HepG2 (cell line): ENCODE data around the gene TEX19. TPM values are rescaled to one million over a fixed set of nuclear protein-coding genes. Genes with fewer than 3 reads are reported as not detected.

ENCODE experiments used
- FOXK2 ChIP-seq: fragments of 450-650 bp; IDR thresholded peaks from 2 replicates; pipeline ENCODE4 v1.6.1; 2016
- GTF2F1 ChIP-seq: fragments of 150-350 bp; IDR thresholded peaks from 2 replicates; pipeline ENCODE4 v1.6.1; 2014; ENCODE audit warnings: low read length
- IKZF4 ChIP-seq: sonication (generic); formaldehyde crosslinking; IDR thresholded peaks from 2 replicates; pipeline ENCODE4 v1.5.1; 2020; ENCODE audit warnings: borderline replicate concordance, mild to moderate bottlenecking, low read depth, missing genetic modification reagents; ENCODE audit errors: not compliant biosample characterization
- KDM6A ChIP-seq: IDR thresholded peaks from 2 replicates; pipeline ENCODE4 v1.6.1; 2016; ENCODE audit warnings: low read depth
- MAFF ChIP-seq: IDR thresholded peaks from 2 replicates; pipeline ENCODE4 v1.6.1; 2011; ENCODE audit warnings: low read depth, low read length, improper control_type of control experiment
- MEF2D ChIP-seq: sonication (generic); formaldehyde crosslinking; IDR thresholded peaks from 2 replicates; pipeline ENCODE4 v1.5.1; 2020; ENCODE audit warnings: mild to moderate bottlenecking, missing genetic modification reagents
- MIER2 ChIP-seq: IDR thresholded peaks from 2 replicates; pipeline ENCODE4 v1.6.1; 2016; ENCODE audit warnings: missing biosample characterization, missing genetic modification reagents
- POLR2AphosphoS5 ChIP-seq: IDR thresholded peaks from 2 replicates; pipeline ENCODE4 v1.6.1; 2012; ENCODE audit warnings: low read depth, low read length
- RCOR2 ChIP-seq: IDR thresholded peaks from 2 replicates; pipeline ENCODE4 v1.6.1; 2016; ENCODE audit warnings: missing biosample characterization, missing genetic modification reagents
- SSRP1 ChIP-seq: IDR thresholded peaks from 2 replicates; pipeline ENCODE4 v1.6.1; 2016; ENCODE audit warnings: control low read depth
- TOPORS ChIP-seq: sonication (generic); formaldehyde crosslinking; IDR thresholded peaks from 2 replicates; pipeline ENCODE4 v1.8.0; 2023; ENCODE audit warnings: mild to moderate bottlenecking, missing genetic modification reagents
- ZC3H4 ChIP-seq: sonication (generic); formaldehyde crosslinking; IDR thresholded peaks from 2 replicates; pipeline ENCODE4 v1.4.0; 2020; ENCODE audit warnings: missing genetic modification reagents, borderline replicate concordance
- ZFP37 ChIP-seq: sonication (generic); formaldehyde crosslinking; IDR thresholded peaks from 2 replicates; pipeline ENCODE4 v1.4.0; 2020; ENCODE audit warnings: missing genetic modification reagents, borderline replicate concordance
- ZNF484 ChIP-seq: sonication (generic); formaldehyde crosslinking; IDR thresholded peaks from 2 replicates; pipeline ENCODE4 v1.5.1; 2020; ENCODE audit warnings: mild to moderate bottlenecking, low read depth, missing genetic modification reagents, borderline replicate concordance
- polyA plus RNA-seq, 8 experiments: library from polyadenylated mRNA; depleted of rRNA in 3 of 8; stranded (reverse) in 7 of 8; unstranded in 1 of 8; fragments of >200 nt; fragmentation: Illumina TruSeq in 4 of 8; extraction: Trizol in 4 of 8; gene quantifications; 2 replicates each; pipeline versions ENCODE4 v1.2.1 to v1.2.3, GENCODE V29; 2011 to 2016; ENCODE audit warnings: low read depth in 4 of 8, missing spikeins in 1 of 8, mixed read lengths in 1 of 8; ENCODE audit not compliant: insufficient read depth in 1 of 8
- total RNA-seq, 5 experiments: library from RNA; depleted of rRNA; stranded (reverse); fragments of >200 nt; fragmentation: Illumina TruSeq; extraction: Trizol; gene quantifications; 2 replicates each; pipeline ENCODE4 v1.2.3, GENCODE V29; 2016; ENCODE audit warnings: low read depth in 1 of 5
- TF ChIP-seq, protein P1 (sequence below): sonication (generic); formaldehyde crosslinking; IDR thresholded peaks from 2 replicates; pipeline ENCODE4 v1.4.0; 2020; ENCODE audit warnings: mild to moderate bottlenecking, missing genetic modification reagents
- TF ChIP-seq, protein P2 (sequence below): IDR thresholded peaks from 2 replicates; pipeline ENCODE4 v1.6.1; 2016; ENCODE audit warnings: low read depth, missing genetic modification reagents, missing compliant biosample characterization
- TF ChIP-seq, protein P3 (sequence below): IDR thresholded peaks from 2 replicates; pipeline ENCODE4 v1.6.1; 2012; ENCODE audit warnings: inconsistent platforms
- TF ChIP-seq, protein P4 (sequence below): IDR thresholded peaks from 2 replicates; pipeline ENCODE4 v1.4.0; 2020; ENCODE audit warnings: mild to moderate bottlenecking, missing genetic modification reagents

TEX19 gene
- total and polyA plus RNA-seq, 2 of the 13 experiments (the other 11 are each of a cell fraction or from before 2014, with no cell fraction given), result 1.3 to 6.0 TPM

DNA sequence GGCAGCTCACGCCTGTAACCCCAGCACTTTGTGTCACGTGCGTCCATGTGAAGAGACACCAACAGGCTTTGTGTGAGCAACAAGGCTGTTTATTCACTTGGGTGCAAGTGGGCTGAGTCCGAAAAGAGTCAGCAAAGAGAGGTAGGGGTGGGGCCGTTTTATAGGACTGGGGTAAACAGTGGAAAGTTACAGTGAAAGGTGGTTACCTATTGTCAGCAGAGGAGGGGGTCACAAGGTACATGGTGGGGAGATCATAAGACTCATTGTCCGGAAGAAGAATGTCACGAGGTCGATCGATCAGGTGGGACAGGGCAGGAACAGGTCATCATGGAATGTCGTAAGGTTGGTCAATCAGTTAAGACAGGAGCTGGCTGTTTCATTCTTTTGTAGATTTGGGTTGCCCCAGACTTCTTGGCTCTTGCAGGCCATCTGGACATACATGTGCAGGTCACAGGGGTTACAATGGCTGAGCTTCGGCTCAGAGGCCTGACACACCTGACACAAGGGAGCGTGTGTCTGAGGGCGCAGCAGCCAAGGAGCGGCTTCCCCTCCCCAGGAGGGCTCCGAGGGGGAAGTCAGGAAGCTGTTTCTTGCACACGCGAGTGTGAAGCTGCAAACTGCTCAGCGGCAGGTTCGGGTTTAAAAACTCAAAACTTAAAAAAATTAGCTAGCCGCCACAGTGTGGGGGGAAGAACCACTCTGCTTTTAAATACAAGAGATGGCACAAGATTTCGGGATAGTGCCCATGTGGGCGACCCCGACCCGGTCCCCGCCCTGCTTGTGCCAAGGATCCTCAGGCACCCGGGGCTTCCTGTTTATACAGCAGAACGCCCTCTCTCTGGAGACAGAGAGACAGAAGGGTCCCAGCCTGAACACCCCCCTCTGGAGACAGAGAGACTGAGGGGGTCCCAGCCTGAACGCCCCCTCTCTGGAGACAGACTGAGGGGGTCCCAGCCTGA, 12.4 kb upstream of the TEX19 start (continued):
- TF ChIP-seq, protein P1, sequence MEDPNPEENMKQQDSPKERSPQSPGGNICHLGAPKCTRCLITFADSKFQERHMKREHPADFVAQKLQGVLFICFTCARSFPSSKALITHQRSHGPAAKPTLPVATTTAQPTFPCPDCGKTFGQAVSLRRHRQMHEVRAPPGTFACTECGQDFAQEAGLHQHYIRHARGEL, result no peak
- TF ChIP-seq TOPORS (CRISPR knock-in tag) (peak; percentile 73; the same call in 1 of the 2 replicates), ZC3H4 (peak; percentile 56; the same call in 1 of the 2 replicates), KDM6A (CRISPR knock-in tag) (peak; percentile 91), GTF2F1 (no peak), FOXK2 (peak; percentile 98), MAFF (0 out of 2 replicates have a peak, but pooled peaks have one; percentile 32), RCOR2 (CRISPR knock-in tag) (peak; percentile 82), MEF2D (peak; percentile 97), POLR2AphosphoS5 (peak; percentile 81), SSRP1 (CRISPR knock-in tag) (peak; percentile 98), MIER2 (peak; percentile 85; the same call in 1 of the 2 replicates), ZFP37 (peak; percentile 88; the same call in 1 of the 2 replicates), IKZF4 (CRISPR knock-in tag) (no peak), ZNF484 (CRISPR knock-in tag) (no peak)
- TF ChIP-seq, protein P2, sequence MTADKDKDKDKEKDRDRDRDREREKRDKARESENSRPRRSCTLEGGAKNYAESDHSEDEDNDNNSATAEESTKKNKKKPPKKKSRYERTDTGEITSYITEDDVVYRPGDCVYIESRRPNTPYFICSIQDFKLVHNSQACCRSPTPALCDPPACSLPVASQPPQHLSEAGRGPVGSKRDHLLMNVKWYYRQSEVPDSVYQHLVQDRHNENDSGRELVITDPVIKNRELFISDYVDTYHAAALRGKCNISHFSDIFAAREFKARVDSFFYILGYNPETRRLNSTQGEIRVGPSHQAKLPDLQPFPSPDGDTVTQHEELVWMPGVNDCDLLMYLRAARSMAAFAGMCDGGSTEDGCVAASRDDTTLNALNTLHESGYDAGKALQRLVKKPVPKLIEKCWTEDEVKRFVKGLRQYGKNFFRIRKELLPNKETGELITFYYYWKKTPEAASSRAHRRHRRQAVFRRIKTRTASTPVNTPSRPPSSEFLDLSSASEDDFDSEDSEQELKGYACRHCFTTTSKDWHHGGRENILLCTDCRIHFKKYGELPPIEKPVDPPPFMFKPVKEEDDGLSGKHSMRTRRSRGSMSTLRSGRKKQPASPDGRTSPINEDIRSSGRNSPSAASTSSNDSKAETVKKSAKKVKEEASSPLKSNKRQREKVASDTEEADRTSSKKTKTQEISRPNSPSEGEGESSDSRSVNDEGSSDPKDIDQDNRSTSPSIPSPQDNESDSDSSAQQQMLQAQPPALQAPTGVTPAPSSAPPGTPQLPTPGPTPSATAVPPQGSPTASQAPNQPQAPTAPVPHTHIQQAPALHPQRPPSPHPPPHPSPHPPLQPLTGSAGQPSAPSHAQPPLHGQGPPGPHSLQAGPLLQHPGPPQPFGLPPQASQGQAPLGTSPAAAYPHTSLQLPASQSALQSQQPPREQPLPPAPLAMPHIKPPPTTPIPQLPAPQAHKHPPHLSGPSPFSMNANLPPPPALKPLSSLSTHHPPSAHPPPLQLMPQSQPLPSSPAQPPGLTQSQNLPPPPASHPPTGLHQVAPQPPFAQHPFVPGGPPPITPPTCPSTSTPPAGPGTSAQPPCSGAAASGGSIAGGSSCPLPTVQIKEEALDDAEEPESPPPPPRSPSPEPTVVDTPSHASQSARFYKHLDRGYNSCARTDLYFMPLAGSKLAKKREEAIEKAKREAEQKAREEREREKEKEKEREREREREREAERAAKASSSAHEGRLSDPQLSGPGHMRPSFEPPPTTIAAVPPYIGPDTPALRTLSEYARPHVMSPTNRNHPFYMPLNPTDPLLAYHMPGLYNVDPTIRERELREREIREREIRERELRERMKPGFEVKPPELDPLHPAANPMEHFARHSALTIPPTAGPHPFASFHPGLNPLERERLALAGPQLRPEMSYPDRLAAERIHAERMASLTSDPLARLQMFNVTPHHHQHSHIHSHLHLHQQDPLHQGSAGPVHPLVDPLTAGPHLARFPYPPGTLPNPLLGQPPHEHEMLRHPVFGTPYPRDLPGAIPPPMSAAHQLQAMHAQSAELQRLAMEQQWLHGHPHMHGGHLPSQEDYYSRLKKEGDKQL, result peak; percentile 89
- TF ChIP-seq, protein P3, sequence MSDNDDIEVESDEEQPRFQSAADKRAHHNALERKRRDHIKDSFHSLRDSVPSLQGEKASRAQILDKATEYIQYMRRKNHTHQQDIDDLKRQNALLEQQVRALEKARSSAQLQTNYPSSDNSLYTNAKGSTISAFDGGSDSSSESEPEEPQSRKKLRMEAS, result peak; percentile 96
- TF ChIP-seq, protein P4, sequence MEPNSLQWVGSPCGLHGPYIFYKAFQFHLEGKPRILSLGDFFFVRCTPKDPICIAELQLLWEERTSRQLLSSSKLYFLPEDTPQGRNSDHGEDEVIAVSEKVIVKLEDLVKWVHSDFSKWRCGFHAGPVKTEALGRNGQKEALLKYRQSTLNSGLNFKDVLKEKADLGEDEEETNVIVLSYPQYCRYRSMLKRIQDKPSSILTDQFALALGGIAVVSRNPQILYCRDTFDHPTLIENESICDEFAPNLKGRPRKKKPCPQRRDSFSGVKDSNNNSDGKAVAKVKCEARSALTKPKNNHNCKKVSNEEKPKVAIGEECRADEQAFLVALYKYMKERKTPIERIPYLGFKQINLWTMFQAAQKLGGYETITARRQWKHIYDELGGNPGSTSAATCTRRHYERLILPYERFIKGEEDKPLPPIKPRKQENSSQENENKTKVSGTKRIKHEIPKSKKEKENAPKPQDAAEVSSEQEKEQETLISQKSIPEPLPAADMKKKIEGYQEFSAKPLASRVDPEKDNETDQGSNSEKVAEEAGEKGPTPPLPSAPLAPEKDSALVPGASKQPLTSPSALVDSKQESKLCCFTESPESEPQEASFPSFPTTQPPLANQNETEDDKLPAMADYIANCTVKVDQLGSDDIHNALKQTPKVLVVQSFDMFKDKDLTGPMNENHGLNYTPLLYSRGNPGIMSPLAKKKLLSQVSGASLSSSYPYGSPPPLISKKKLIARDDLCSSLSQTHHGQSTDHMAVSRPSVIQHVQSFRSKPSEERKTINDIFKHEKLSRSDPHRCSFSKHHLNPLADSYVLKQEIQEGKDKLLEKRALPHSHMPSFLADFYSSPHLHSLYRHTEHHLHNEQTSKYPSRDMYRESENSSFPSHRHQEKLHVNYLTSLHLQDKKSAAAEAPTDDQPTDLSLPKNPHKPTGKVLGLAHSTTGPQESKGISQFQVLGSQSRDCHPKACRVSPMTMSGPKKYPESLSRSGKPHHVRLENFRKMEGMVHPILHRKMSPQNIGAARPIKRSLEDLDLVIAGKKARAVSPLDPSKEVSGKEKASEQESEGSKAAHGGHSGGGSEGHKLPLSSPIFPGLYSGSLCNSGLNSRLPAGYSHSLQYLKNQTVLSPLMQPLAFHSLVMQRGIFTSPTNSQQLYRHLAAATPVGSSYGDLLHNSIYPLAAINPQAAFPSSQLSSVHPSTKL (CRISPR knock-in tag), result peak; percentile 98
